ENCODE measurements around the gene SIX1. TPM values are rescaled to one million over a fixed set of nuclear protein-coding genes. Genes with fewer than 3 reads are reported as not detected.

SIX1 gene
- total RNA-seq, 1 donor from 2014 or later: 6.5 TPM

DNA sequence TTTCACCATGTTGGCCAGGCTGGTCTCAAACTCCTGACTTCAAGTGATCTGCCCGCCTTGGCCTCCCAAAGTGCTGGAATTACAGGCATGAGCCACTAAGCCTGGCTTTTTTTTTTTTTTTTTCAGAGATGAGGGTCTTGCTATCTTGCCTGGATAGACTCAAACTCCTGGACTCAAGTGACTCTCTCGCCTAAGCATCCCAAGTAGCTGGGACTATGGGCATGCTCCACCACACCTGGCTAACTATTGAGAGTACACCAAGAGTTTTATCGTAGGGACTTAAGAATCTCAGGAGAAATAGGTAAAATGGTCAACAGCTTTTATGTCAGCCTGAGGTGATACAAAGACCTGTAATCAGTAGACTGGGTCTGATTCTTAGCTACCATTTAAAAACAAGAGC, 31.2 kb upstream of the SIX1 start:
- no peak for TF ChIP-seq CTCF (conservative IDR thresholded peaks at IDR 0.05; ENCODE audit: low read depth, low read length)
- no peak overlapping the region for H3K4me3 ChIP-seq (ENCODE audit: low read depth, low read length)
- DNase-seq (ENCODE audit: low read depth): no peak

DNA sequence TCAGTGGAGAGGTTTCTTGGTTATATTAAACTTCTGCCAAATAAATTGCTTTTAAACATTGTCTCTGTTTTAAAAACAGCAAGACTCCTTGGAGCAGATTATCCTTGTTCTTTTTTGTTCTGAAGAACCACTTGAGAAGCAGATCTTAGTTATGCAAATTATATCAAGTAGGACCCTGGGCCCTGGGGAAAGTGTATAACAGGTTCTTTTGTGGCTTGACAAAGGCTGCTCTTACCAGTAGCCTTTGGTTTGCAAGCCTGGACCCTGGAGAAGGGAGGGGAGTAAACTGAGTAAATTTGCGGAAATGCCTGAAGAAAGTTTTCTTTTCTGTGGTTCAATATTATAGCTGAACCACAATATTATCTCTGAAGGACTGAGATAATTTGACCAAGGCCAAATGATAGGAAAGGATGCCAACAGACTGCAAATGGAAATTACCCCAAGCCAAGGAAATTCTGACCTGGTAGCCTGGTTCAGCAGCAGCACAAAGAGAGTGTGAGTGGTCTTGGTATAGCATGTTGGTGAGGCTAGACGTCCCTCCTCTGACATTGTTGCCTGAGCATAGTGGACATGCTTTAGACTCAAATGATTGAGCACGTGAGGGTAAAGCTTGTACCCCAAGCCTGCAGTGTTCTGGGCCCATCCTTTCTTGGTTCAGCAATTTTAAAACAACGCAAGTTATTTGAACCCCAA, 30.4 kb upstream of the SIX1 start:
- no peak for DNase-seq (ENCODE audit: low read depth)
- no peak overlapping the region for H3K4me3 ChIP-seq (ENCODE audit: low read depth, low read length)
- no peak for TF ChIP-seq CTCF (conservative IDR thresholded peaks at IDR 0.05; ENCODE audit: low read depth, low read length)

DNA sequence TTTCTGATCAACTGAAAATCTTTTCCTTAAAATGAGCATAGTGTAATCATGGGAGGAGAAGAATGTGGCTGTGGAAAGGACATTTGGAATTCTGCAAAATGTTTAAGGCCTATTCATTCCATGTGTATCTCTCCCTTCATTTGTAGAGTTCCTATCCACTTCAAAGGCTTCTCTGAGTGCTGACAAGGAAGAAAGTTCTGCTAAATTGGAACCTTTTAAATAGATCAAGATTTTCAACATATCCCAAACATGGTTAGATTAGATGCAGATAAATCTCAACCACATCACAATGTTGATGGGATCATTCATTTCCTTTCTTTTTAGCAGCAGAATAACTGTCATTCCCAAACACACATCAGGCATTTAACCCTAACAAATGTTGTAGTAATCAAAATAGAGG, 28.4 kb upstream of the SIX1 start:
- no peak overlapping the region for H3K4me3 ChIP-seq (ENCODE audit: low read depth, low read length)
- no peak for DNase-seq (ENCODE audit: low read depth)
- no peak for TF ChIP-seq CTCF (conservative IDR thresholded peaks at IDR 0.05; ENCODE audit: low read depth, low read length)

DNA sequence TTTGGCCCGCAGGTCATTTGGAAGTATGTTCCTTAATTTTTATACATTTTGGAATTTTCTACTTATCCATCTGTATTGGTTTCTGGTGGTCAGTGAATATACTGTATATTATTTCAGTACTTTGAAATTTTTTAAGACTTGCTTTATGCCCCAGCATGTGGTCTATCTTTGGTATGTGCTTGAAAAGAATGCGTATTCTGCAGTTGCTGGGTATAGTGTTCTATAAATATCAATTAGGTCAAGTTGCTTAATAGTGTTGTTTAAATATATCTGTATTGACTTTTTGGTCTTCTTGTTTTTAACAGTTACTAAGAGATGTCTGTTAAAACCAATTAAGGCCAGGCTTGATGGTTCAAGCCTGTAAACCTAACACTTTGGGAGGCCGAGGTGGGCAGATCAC, 21.7 kb upstream of the SIX1 start:
- TF ChIP-seq CTCF (conservative IDR thresholded peaks at IDR 0.05; ENCODE audit: low read depth, low read length): no peak
- DNase-seq (ENCODE audit: low read depth): no peak
- no peak overlapping the region for H3K4me3 ChIP-seq (ENCODE audit: low read depth, low read length)

GRCh38 chr14:60668431-60669112, 19.3 kb upstream of the SIX1 start:
- no peak for TF ChIP-seq CTCF (conservative IDR thresholded peaks at IDR 0.05; ENCODE audit: low read depth, low read length)
- DNase-seq (ENCODE audit: low read depth): no peak
- H3K4me3 ChIP-seq (ENCODE audit: low read depth, low read length): no peak overlapping the region

- DNase-seq (ENCODE audit: low read depth): no peak
- H3K4me3 ChIP-seq (ENCODE audit: low read depth, low read length): no peak overlapping the region
- no peak for TF ChIP-seq CTCF (conservative IDR thresholded peaks at IDR 0.05; ENCODE audit: low read depth, low read length)
Observed at GRCh38 chr14:60665177-60665550, 15.9 kb upstream of the SIX1 start.

DNA sequence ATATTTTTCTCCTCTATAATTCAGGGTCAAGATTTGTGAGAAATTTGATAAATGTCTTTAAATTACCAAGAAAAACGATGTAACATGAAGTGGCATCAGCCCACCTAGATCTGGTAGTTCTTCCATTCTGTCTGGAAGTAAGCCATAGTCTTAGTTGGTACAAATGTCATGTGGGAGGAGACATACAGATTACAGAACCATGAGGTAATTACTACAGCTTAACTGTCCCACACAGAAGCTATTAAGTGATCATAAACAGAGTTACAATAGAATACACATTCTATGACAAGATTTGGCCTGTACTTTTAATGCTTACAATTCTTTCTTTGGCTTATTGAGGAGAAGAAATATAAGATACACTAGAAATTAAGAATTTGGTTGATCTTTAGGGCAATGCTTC, 13.7 kb upstream of the SIX1 start:
- DNase-seq (ENCODE audit: low read depth): no peak
- H3K4me3 ChIP-seq (ENCODE audit: low read depth, low read length): no peak overlapping the region
- no peak for TF ChIP-seq CTCF (conservative IDR thresholded peaks at IDR 0.05; ENCODE audit: low read depth, low read length)
